IMR-90 (cell line): ENCODE results near the gene FOXP1. TPM values are rescaled to one million over a fixed set of nuclear protein-coding genes. Genes with fewer than 3 reads are reported as not detected.

Experiments used
- ATAC-seq: fragments of 200-7000 bp; cut with Tn5 transposase; 2 replicates; pipeline ENCODE4 v1.9.1; 2020; ENCODE audit warnings: low read depth, mild to moderate bottlenecking, moderate library complexity
- BruUV-seq: library from RNA; stranded (reverse); fragments of 400-500 nt; replicated peaks from 2 replicates; lab custom pipeline; 2021; lab: Mats Ljungman, UMichigan
- CTCF ChIA-PET: fragments of 300-600 bp; formaldehyde crosslinking; extraction: SDS; loops from one replicate; lab custom pipeline; 2021; ENCODE audit warnings: antibody characterized with exemption; lab: Yijun Ruan, JAX
- POLR2A ChIA-PET: fragments of 300-600 bp; sonication (Branson Sonifier 250); formaldehyde crosslinking; loops from one replicate; lab custom pipeline; 2022; ENCODE audit warnings: antibody characterized with exemption; ENCODE audit not compliant: unreplicated experiment; lab: Charles Lee
- DNase-seq: peaks from one replicate; pipeline ENCODE4 v3.0.0; 2013
- H2AFZ ChIP-seq: replicated peaks from 2 replicates; pipeline ENCODE3; 2013; ENCODE audit warnings: low read length, mild to moderate bottlenecking; ENCODE audit not compliant: poor library complexity
- H2AK5ac ChIP-seq: 2 replicates; pipeline ENCODE4 v1.6.1; 2013; ENCODE audit warnings: low read depth, low read length, inconsistent platforms
- H2AK9ac ChIP-seq: replicated peaks from 2 replicates; pipeline ENCODE3; 2013; ENCODE audit warnings: mild to moderate bottlenecking, low read depth, low read length, moderate library complexity; ENCODE audit not compliant: poor library complexity
- H2BK120ac ChIP-seq: 2 replicates; pipeline ENCODE4 v1.6.1; 2013; ENCODE audit warnings: low read depth, low read length, inconsistent platforms
- H2BK15ac ChIP-seq: 3 replicates; pipeline ENCODE4 v1.6.1; 2013; ENCODE audit warnings: low read depth, low read length, inconsistent platforms
- H2BK20ac ChIP-seq: 2 replicates; pipeline ENCODE4 v1.6.1; 2013; ENCODE audit warnings: low read depth, mild to moderate bottlenecking, inconsistent platforms, low read length, moderate library complexity
- H2BK5ac ChIP-seq: 2 replicates; pipeline ENCODE4 v1.6.1; 2013; ENCODE audit warnings: mild to moderate bottlenecking, low read depth, low read length, inconsistent platforms; ENCODE audit not compliant: poor library complexity, severe bottlenecking
- H3K14ac ChIP-seq: replicated peaks from 2 replicates; pipeline ENCODE4 v1.6.1; 2013; ENCODE audit warnings: low read depth, low read length, inconsistent platforms
- H3K18ac ChIP-seq: 2 replicates; pipeline ENCODE4 v1.6.1; 2013; ENCODE audit warnings: low read depth, low read length, control low read depth
- H3K23ac ChIP-seq: 2 replicates; pipeline ENCODE4 v1.6.1; 2013; ENCODE audit warnings: low read depth, low read length, inconsistent platforms
- H3K27ac ChIP-seq: 2 replicates; pipeline ENCODE4 v1.5.1; 2013; ENCODE audit warnings: mild to moderate bottlenecking, control low read depth, low read length; ENCODE audit not compliant: insufficient read depth
- H3K27me3 ChIP-seq: 2 replicates; pipeline ENCODE4 v1.6.1; 2013; ENCODE audit warnings: low read length; ENCODE audit not compliant: control insufficient read depth, insufficient read depth
- H3K36me3 ChIP-seq: 2 replicates; pipeline ENCODE4 v1.6.1; 2013; ENCODE audit warnings: low read length, mixed read lengths; ENCODE audit not compliant: control insufficient read depth, insufficient read depth
- H3K4ac ChIP-seq: 2 replicates; pipeline ENCODE4 v1.6.1; 2013; ENCODE audit warnings: low read depth, low read length, inconsistent platforms
- H3K4me1 ChIP-seq: 2 replicates; pipeline ENCODE4 v1.6.1; 2013; ENCODE audit warnings: low read length, mixed read lengths; ENCODE audit not compliant: control insufficient read depth, insufficient read depth
- H3K4me2 ChIP-seq: 2 replicates; pipeline ENCODE4 v1.6.1; 2013; ENCODE audit warnings: low read depth, mild to moderate bottlenecking, control low read depth, low read length, moderate library complexity
- H3K4me3 ChIP-seq: 2 replicates; pipeline ENCODE4 v1.5.1; 2013; ENCODE audit warnings: low read depth, mild to moderate bottlenecking, control low read depth, low read length, moderate library complexity; ENCODE audit not compliant: insufficient read depth
- H3K56ac ChIP-seq: 2 replicates; pipeline ENCODE4 v1.6.1; 2013; ENCODE audit warnings: low read length, inconsistent platforms; ENCODE audit not compliant: insufficient read depth; ENCODE audit errors: extremely low read depth
- H3K79me1 ChIP-seq, 2 experiments: 2 replicates each; pipeline ENCODE4 v1.6.1; 2013; ENCODE audit warnings: low read length in 2 of 2, inconsistent platforms in 1 of 2, low read depth in 1 of 2
- H3K9ac ChIP-seq: 2 replicates; pipeline ENCODE4 v1.6.1; 2013; ENCODE audit warnings: low read depth, low read length, control low read depth
- H3K9me1 ChIP-seq: 2 replicates; pipeline ENCODE4 v1.6.1; 2013; ENCODE audit warnings: low read length, inconsistent platforms; ENCODE audit not compliant: insufficient read depth
- H3K9me3 ChIP-seq: 2 replicates; pipeline ENCODE4 v1.6.1; 2013; ENCODE audit warnings: low read length; ENCODE audit not compliant: control insufficient read depth, insufficient read depth
- H4K20me1 ChIP-seq: 2 replicates; pipeline ENCODE4 v1.6.1; 2013; ENCODE audit warnings: low read length, inconsistent platforms; ENCODE audit not compliant: insufficient read depth
- H4K5ac ChIP-seq: 2 replicates; pipeline ENCODE4 v1.6.1; 2013; ENCODE audit warnings: mild to moderate bottlenecking, low read depth, low read length, control low read depth
- H4K8ac ChIP-seq, 2 experiments: 2 replicates each; pipeline ENCODE4 v1.6.1; 2013; ENCODE audit warnings: low read depth in 2 of 2, low read length in 2 of 2, control low read depth in 1 of 2, inconsistent platforms in 1 of 2
- H4K91ac ChIP-seq: 2 replicates; pipeline ENCODE4 v1.6.1; 2013; ENCODE audit warnings: low read depth, low read length, inconsistent platforms; ENCODE audit not compliant: insufficient read depth
- MAFK ChIP-seq: IDR thresholded peaks from 2 replicates; pipeline ENCODE4 v1.6.1; 2012; ENCODE audit warnings: low read depth, low read length, improper control_type of control experiment
- POLR2A ChIP-seq: IDR thresholded peaks from 2 replicates; pipeline ENCODE4 v1.6.1; 2012; ENCODE audit warnings: mild to moderate bottlenecking, low read depth, low read length
- RAD21 ChIP-seq: IDR thresholded peaks from 2 replicates; pipeline ENCODE4 v1.6.1; 2012; ENCODE audit warnings: low read length, improper control_type of control experiment
- WGBS, 2 experiments: methylation state at CpG; one replicate each; pipeline versions ENCODE4 v1.1.5 to v1.1.7; 2013; ENCODE audit warnings: missing lambda C conversion rate in 2 of 2; ENCODE audit not compliant: insufficient read length in 1 of 2; ENCODE audit errors: extremely low coverage in 2 of 2; 5-methylcytosine and 5-hydroxymethylcytosine counted together
- dilution Hi-C: fragments of 300-500 bp; cut with HindIII; formaldehyde crosslinking; loops from one replicate; pipeline ENCODE4 v1.14.3; 2018; ENCODE audit warnings: low sequenced_read_pairs; ENCODE audit not compliant: unreplicated experiment
- in situ Hi-C: fragments of 300-500 bp; cut with MboI; formaldehyde crosslinking; loops from 3 replicates; pipeline ENCODE4 v1.14.3; 2019; ENCODE audit warnings: low sequenced_read_pairs, inconsistent platforms, mixed read lengths
- intact Hi-C: fragments of 100-400 bp; cut with micrococcal nuclease; formaldehyde crosslinking; loops from 2 replicates; pipeline ENCODE4 v1.10.0; 2022
- polyA plus RNA-seq, 3 experiments: library from polyadenylated mRNA; depleted of rRNA; stranded (reverse); fragments of >200 nt; gene quantifications; 2 replicates each; pipeline ENCODE4 v1.2.3, GENCODE V29; 2012; ENCODE audit warnings: low replicate concordance in 1 of 3
- total RNA-seq: library from RNA; depleted of rRNA; stranded (reverse); fragments of >200 nt; gene quantifications from 2 replicates; pipeline ENCODE4 v1.2.3, GENCODE V29; 2012

Gene FOXP1
- total and polyA plus RNA-seq, 2 of the 4 experiments (the other 2 are of a cell fraction), result 37.0 to 132 TPM

DNA sequence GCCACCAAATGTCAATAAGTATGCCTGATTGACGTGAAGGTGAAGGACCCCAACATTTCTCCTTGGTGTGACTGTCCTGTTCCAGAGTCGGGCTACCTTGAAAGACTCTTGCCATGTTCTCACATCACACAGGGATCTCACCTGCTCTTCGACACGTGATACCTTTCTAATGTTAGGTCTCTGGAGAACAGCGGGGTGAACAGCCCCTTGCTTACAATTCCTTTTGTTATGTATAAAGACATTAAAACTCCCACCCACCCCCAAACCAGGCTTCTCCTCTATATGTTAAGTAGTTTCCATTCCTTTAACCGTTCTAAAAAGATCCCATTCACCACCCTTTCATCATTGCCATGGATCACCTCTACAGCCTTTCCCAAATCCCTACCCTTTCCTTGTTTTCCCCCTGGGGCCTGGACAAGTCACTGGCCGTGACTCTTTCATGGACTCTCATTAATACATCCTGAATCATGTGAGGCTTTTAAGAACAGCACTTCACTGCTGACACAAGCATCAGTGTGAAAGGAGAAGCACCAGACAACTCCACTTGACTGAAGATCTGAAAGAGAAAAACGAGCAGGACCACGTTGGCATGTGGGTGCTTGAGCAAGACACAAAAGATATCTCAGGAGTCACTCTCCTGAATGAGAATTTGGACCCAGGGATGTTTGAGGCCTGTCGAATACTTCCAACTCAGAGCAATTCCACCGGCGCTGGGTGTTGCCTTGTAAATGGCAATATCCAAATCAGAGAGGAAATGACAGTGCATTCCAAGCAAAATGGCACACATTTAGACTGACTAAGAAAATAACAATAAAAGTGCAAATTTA, 115.0 kb downstream of the FOXP1 start (continued):
- TF ChIP-seq POLR2A, result no peak

DNA sequence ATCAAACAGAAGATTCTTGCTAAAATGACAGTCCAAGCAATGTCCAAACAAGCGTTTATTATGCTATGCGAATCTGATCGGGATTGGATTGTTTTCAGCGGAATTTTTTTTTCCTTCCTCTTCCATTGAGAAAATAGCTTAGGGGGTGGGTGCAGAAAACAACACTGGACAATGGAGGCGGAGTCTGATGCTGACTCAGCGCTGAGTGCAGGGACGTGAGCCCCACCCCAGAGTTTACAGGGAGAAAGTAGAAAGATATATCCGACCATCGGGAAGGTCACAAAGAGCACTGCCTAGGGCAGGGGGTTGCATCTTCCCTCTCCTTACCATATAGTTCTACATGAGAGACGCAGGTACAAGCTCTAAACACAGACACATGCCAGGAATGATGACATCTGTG, 117.0 kb downstream of the FOXP1 start:
- Histone ChIP-seq H3K79me1 (peaks cover 10 to 46% of the 10 kb centered on the region in 2 experiments; a peak in 3 of 4 replicates), H2BK15ac (no peak overlapping the region), H2AK9ac (no peak overlapping the region), H2AK5ac (no peak overlapping the region), H3K36me3 (no peaks in the 10 kb centered on the region), H4K20me1 (no peaks in the 10 kb centered on the region), H3K9me3 (no peaks in the 10 kb centered on the region), H3K27ac (no peak overlapping the region), H3K23ac (no peak overlapping the region), H3K56ac (no peak overlapping the region), H2BK20ac (peak overlapping the region; percentile 24; the same call in 1 of the 2 replicates), H3K9ac (no peak overlapping the region), H3K4ac (0 out of 2 replicates have a peak overlapping the region, but pooled peaks have one; percentile 1), H3K18ac (no peak overlapping the region), H2BK120ac (no peak overlapping the region), H2BK5ac (no peak overlapping the region), H3K14ac (no peak overlapping the region), H2AFZ (no peak overlapping the region), H4K5ac (no peak overlapping the region), H3K4me3 (no peak overlapping the region), H3K27me3 (no peaks in the 10 kb centered on the region), H3K9me1 (peaks cover 12% of the 10 kb centered on the region), H4K8ac (no peak overlapping the region), H4K91ac (no peak overlapping the region), H3K4me1 (peaks cover 6% of the 10 kb centered on the region; the same call in 1 of the 2 replicates), H3K4me2 (no peak overlapping the region)
- ChIA-PET POLR2A (no interaction called here), CTCF (no interaction called here)
- intact Hi-C loops (no loop called here), dilution Hi-C loops (no loop called here), in situ Hi-C loops (no loop called here)
- no peak for TF ChIP-seq RAD21
- peak; percentile 81 for TF ChIP-seq MAFK
- DNase-seq, result no peak
- BruUV-seq, result no TSS peak
- ATAC-seq, result no peak
- 100% methylated on average over 1 of the region's 10 CpGs; no CpG with 5 or more reads in 1 of the 2 experiments for WGBS, 2 experiments
